ENCODE measurements around the gene IL15RA. TPM values are rescaled to one million over a fixed set of nuclear protein-coding genes. Genes with fewer than 3 reads are reported as not detected.
"Not testable (repeated sequence)": the region's sequence is repeated elsewhere in the genome, so short reads cannot be mapped to it uniquely, and the experiment has no call there.

IL15RA gene
- polyA plus RNA-seq, 3 donors, result 1.2 to 2.0 (median 1.8) TPM

- DNase-seq (ENCODE audit: low read depth in 3 of 3, low spot score in 2 of 3), result no peak
These were observed 24.5 kb downstream of the IL15RA start for GRCh38 chr10:5952731-5953385.

- no peak for DNase-seq (ENCODE audit: low read depth in 3 of 3, low spot score in 2 of 3)
These were observed 25.5 kb downstream of the IL15RA start for GRCh38 chr10:5951721-5952407.

- DNase-seq (ENCODE audit: low read depth in 3 of 3, low spot score in 2 of 3), result no peak
These were observed 26.1 kb downstream of the IL15RA start for GRCh38 chr10:5951167-5951711.

- DNase-seq (ENCODE audit: low read depth in 3 of 3, low spot score in 2 of 3), result no peak
These were observed 28.2 kb downstream of the IL15RA start for GRCh38 chr10:5949009-5949759.

GRCh38 chr10:5948208-5948585 lies 29.1 kb downstream of the IL15RA start:
- DNase-seq (ENCODE audit: low read depth in 3 of 3, low spot score in 2 of 3), result no peak

GRCh38 chr10:5947471-5948207 lies 29.7 kb downstream of the IL15RA start:
- DNase-seq (ENCODE audit: low read depth in 3 of 3, low spot score in 2 of 3), result no peak

- DNase-seq (ENCODE audit: low read depth in 3 of 3, low spot score in 2 of 3), result no peak
These were observed 30.6 kb downstream of the IL15RA start for GRCh38 chr10:5946786-5947185.

GRCh38 chr10:5946419-5946775 lies 30.9 kb downstream of the IL15RA start:
- DNase-seq (ENCODE audit: low read depth in 3 of 3, low spot score in 2 of 3), result not testable (repeated sequence)

- DNase-seq (ENCODE audit: low read depth in 3 of 3, low spot score in 2 of 3), result no peak
These were observed 31.6 kb downstream of the IL15RA start for GRCh38 chr10:5945561-5946418.

- DNase-seq (ENCODE audit: low read depth in 3 of 3, low spot score in 2 of 3), result no peak
These were observed 32.2 kb downstream of the IL15RA start for GRCh38 chr10:5945190-5945509.

GRCh38 chr10:5944389-5945189 lies 32.8 kb downstream of the IL15RA start:
- peak; percentile 77 to 81 (median 80) for DNase-seq (ENCODE audit: low read depth in 3 of 3, low spot score in 2 of 3)

GRCh38 chr10:5943536-5943935 lies 33.8 kb downstream of the IL15RA start:
- DNase-seq (ENCODE audit: low read depth in 3 of 3, low spot score in 2 of 3), result no peak

GRCh38 chr10:5942474-5942873 lies 34.9 kb downstream of the IL15RA start:
- no peak for DNase-seq (ENCODE audit: low read depth in 3 of 3, low spot score in 2 of 3)

- DNase-seq (ENCODE audit: low read depth in 3 of 3, low spot score in 2 of 3), result no peak
These were observed 35.3 kb downstream of the IL15RA start for GRCh38 chr10:5942001-5942400.

- no peak for DNase-seq (ENCODE audit: low read depth in 3 of 3, low spot score in 2 of 3)
These were observed 35.8 kb downstream of the IL15RA start for GRCh38 chr10:5941579-5941978.

GRCh38 chr10:5940807-5941218 lies 36.5 kb downstream of the IL15RA start:
- DNase-seq (ENCODE audit: low read depth in 3 of 3, low spot score in 2 of 3), result no peak

GRCh38 chr10:5938291-5938690 lies 39.1 kb downstream of the IL15RA start:
- DNase-seq (ENCODE audit: low read depth in 3 of 3, low spot score in 2 of 3), result no peak

- no peak for DNase-seq (ENCODE audit: low read depth in 3 of 3, low spot score in 2 of 3)
These were observed 40.3 kb downstream of the IL15RA start for GRCh38 chr10:5937016-5937415.

GRCh38 chr10:5935628-5936027 lies 41.7 kb downstream of the IL15RA start:
- no peak for DNase-seq (ENCODE audit: low read depth in 3 of 3, low spot score in 2 of 3)

All from right renal cortex interstitium (tissue), 3 donors.